ENCODE results near the gene CD68. TPM values are rescaled to one million over a fixed set of nuclear protein-coding genes. Genes with fewer than 3 reads are reported as not detected.
"Not testable (repeated sequence)": the region's sequence is repeated elsewhere in the genome, so short reads cannot be mapped to it uniquely, and the experiment has no call there.

CD68 gene
- total RNA-seq, 1 donor from 2014 or later: 0.49 TPM

GRCh38 chr17:7591596-7591995, 12.2 kb downstream of the CD68 start:
- Mint-ChIP-seq H3K9me3 (no peaks in the 10 kb centered on the region), H3K36me3 (ENCODE audit: low read depth) (peaks cover 25% of the 10 kb centered on the region), H3K27ac (ENCODE audit: unreplicated experiment) (peak overlapping the region; percentile 87), H3K4me3 (peak overlapping the region; percentile 41), H3K4me1 (peaks cover 5% of the 10 kb centered on the region), H3K27me3 (ENCODE audit: low read depth) (peaks cover 6% of the 10 kb centered on the region)
- no peak for DNase-seq (ENCODE audit: low read depth, low spot score)
- TF ChIP-seq CTCF (conservative IDR thresholded peaks at IDR 0.05): no peak

GRCh38 chr17:7592422-7593021, 13.1 kb downstream of the CD68 start:
- H3K9me3 Mint-ChIP-seq: no peaks in the 10 kb centered on the region
- TF ChIP-seq CTCF (conservative IDR thresholded peaks at IDR 0.05): no peak
- no peak overlapping the region for H3K27ac Mint-ChIP-seq (ENCODE audit: unreplicated experiment)
- peaks cover 6% of the 10 kb centered on the region for H3K27me3 Mint-ChIP-seq (ENCODE audit: low read depth)
- H3K36me3 Mint-ChIP-seq (ENCODE audit: low read depth): peaks cover 25% of the 10 kb centered on the region
- H3K4me1 Mint-ChIP-seq: peaks cover 5% of the 10 kb centered on the region
- peak overlapping the region; percentile 41 for H3K4me3 Mint-ChIP-seq
- DNase-seq (ENCODE audit: low read depth, low spot score): no peak

- peaks cover 25% of the 10 kb centered on the region for H3K36me3 Mint-ChIP-seq (ENCODE audit: low read depth)
- no peak for TF ChIP-seq CTCF (conservative IDR thresholded peaks at IDR 0.05)
- H3K27ac Mint-ChIP-seq (ENCODE audit: unreplicated experiment): peak overlapping the region; percentile 5
- H3K4me3 Mint-ChIP-seq: peak overlapping the region; percentile 13
- no peaks in the 10 kb centered on the region for H3K9me3 Mint-ChIP-seq
- H3K27me3 Mint-ChIP-seq (ENCODE audit: low read depth): peaks cover 6% of the 10 kb centered on the region
- H3K4me1 Mint-ChIP-seq: peaks cover 5% of the 10 kb centered on the region
- no peak for DNase-seq (ENCODE audit: low read depth, low spot score)
Measured at GRCh38 chr17:7593296-7593695, 13.9 kb downstream of the CD68 start.

- H3K36me3 Mint-ChIP-seq (ENCODE audit: low read depth): peaks cover 26% of the 10 kb centered on the region
- not testable (repeated sequence) for H3K4me1 Mint-ChIP-seq; DNase-seq (ENCODE audit: low read depth, low spot score); H3K27me3 Mint-ChIP-seq (ENCODE audit: low read depth); H3K4me3 Mint-ChIP-seq; H3K9me3 Mint-ChIP-seq; H3K27ac Mint-ChIP-seq (ENCODE audit: unreplicated experiment)
Measured at GRCh38 chr17:7597561-7597960, 18.1 kb downstream of the CD68 start.

- peaks cover 19% of the 10 kb centered on the region for H3K36me3 Mint-ChIP-seq (ENCODE audit: low read depth)
- H3K4me3 Mint-ChIP-seq: peak overlapping the region; percentile 6
- no peak for DNase-seq (ENCODE audit: low read depth, low spot score)
- H3K27me3 Mint-ChIP-seq (ENCODE audit: low read depth): no peaks in the 10 kb centered on the region
- no peak for TF ChIP-seq CTCF (conservative IDR thresholded peaks at IDR 0.05)
- no peak overlapping the region for H3K27ac Mint-ChIP-seq (ENCODE audit: unreplicated experiment)
- H3K4me1 Mint-ChIP-seq: peaks cover 19% of the 10 kb centered on the region
- no peaks in the 10 kb centered on the region for H3K9me3 Mint-ChIP-seq
Measured at GRCh38 chr17:7606280-7606679, 26.8 kb downstream of the CD68 start.

- DNase-seq (ENCODE audit: low read depth, low spot score): no peak
- H3K36me3 Mint-ChIP-seq (ENCODE audit: low read depth): peaks cover 6% of the 10 kb centered on the region
- H3K27me3 Mint-ChIP-seq (ENCODE audit: low read depth): peaks cover 2% of the 10 kb centered on the region
- peak overlapping the region; percentile 69 for H3K4me3 Mint-ChIP-seq
- H3K27ac Mint-ChIP-seq (ENCODE audit: unreplicated experiment): no peak overlapping the region
- no peaks in the 10 kb centered on the region for H3K9me3 Mint-ChIP-seq
- TF ChIP-seq CTCF (conservative IDR thresholded peaks at IDR 0.05): no peak
- H3K4me1 Mint-ChIP-seq: peaks cover 50% of the 10 kb centered on the region
Measured at GRCh38 chr17:7610641-7611040, 31.2 kb downstream of the CD68 start.
